ENCODE data around the gene CXorf49.
"Not testable (repeated sequence)": the region's sequence is repeated elsewhere in the genome, so short reads cannot be mapped to it uniquely, and the experiment has no call there.

GRCh38 chrX:71765613-71766012 lies 47.5 kb upstream of the CXorf49 start:
- not testable (repeated sequence) for TF ChIP-seq POLR2AphosphoS5, POLR2A, EP300, CTCF (IDR thresholded peaks at IDR 0.05)
